Osteoblast (primary cell): Measurements from ENCODE around the gene HCAR1. TPM values are rescaled to one million over a fixed set of nuclear protein-coding genes. Genes with fewer than 3 reads are reported as not detected.
"Not testable (repeated sequence)": the region's sequence is repeated elsewhere in the genome, so short reads cannot be mapped to it uniquely, and the experiment has no call there.

Source experiments
- DNase-seq: peaks from one replicate; pipeline ENCODE4 v3.0.0; 2011; ENCODE audit warnings: low spot score, mixed read lengths; ENCODE audit not compliant: insufficient read length; ENCODE audit errors: missing footprints
- H2AFZ ChIP-seq: 2 replicates; pipeline ENCODE4 v1.6.0; 2011; ENCODE audit warnings: mild to moderate bottlenecking, low read length
- H3K27ac ChIP-seq: 2 replicates; pipeline ENCODE4 v1.5.1; 2011; ENCODE audit warnings: mild to moderate bottlenecking, low read depth, low read length, moderate library complexity
- H3K27me3 ChIP-seq: 2 replicates; pipeline ENCODE4 v1.6.0; 2012; ENCODE audit warnings: mild to moderate bottlenecking, control low read depth, inconsistent platforms, low read length, moderate library complexity; ENCODE audit not compliant: insufficient read depth
- H3K36me3 ChIP-seq: 2 replicates; pipeline ENCODE4 v1.5.1; 2011; ENCODE audit warnings: mild to moderate bottlenecking, low read length, control low read depth, moderate library complexity; ENCODE audit not compliant: insufficient read depth
- H3K4me1 ChIP-seq: 2 replicates; pipeline ENCODE4 v1.5.1; 2011; ENCODE audit warnings: mild to moderate bottlenecking, low read length, control low read depth, moderate library complexity; ENCODE audit not compliant: insufficient read depth
- H3K4me2 ChIP-seq: 2 replicates; pipeline ENCODE4 v1.6.0; 2011; ENCODE audit warnings: mild to moderate bottlenecking, low read length; ENCODE audit not compliant: insufficient read depth
- H3K4me3 ChIP-seq: fragments of 200-600 bp; sonication (generic); 3 replicates; pipeline ENCODE4 v1.5.1; 2012; ENCODE audit warnings: mild to moderate bottlenecking, low read length, inconsistent platforms; ENCODE audit not compliant: insufficient read depth
- H3K79me2 ChIP-seq: 2 replicates; pipeline ENCODE4 v1.6.0; 2012; ENCODE audit warnings: mild to moderate bottlenecking, low read length, control low read depth, inconsistent platforms; ENCODE audit not compliant: insufficient read depth
- H3K9me3 ChIP-seq: 2 replicates; pipeline ENCODE4 v1.5.1; 2011; ENCODE audit warnings: low read depth, low read length, control low read depth
- H4K20me1 ChIP-seq: 2 replicates; pipeline ENCODE4 v1.6.0; 2012; ENCODE audit warnings: mild to moderate bottlenecking, low read length, control low read depth; ENCODE audit not compliant: insufficient read depth
- small RNA-seq: library from RNA; depleted of rRNA; stranded (forward); fragments of <200 nt; gene quantifications from one replicate; pipeline ENCODE3, GENCODE V24; 2012
- total RNA-seq: library from RNA; depleted of rRNA; stranded (reverse); fragments of >200 nt; gene quantifications from 2 replicates; pipeline ENCODE4 v1.2.3, GENCODE V29; 2012
- TF ChIP-seq, protein P1 (sequence below): IDR thresholded peaks from 2 replicates; pipeline ENCODE4 v1.5.1; 2011; ENCODE audit warnings: mild to moderate bottlenecking, low read depth, low read length, moderate library complexity; ENCODE audit errors: extremely low read depth

HCAR1 gene
- total RNA-seq, 1 donor, result 1.1 TPM

DNA sequence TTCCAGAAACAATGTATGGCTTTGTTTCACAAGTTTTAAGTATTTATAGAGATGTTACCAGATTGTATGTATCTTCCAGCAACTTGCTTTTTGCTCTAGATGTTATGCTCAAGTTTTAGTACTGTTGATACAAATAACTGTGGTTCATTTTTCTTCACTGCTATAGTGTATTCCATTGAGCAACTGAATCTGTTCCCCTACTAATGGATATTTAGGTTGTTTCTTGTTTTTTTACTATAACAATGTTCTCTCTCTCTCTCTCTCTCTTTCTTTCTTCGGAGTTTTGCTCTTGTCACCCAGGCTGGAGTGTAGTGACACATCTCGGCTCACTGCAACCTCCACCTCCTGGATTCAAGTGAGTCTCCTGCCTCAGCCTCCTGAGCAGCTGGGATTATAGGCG, 44.1 kb downstream of the HCAR1 start:
- no peaks in the 10 kb centered on the region for H4K20me1 ChIP-seq
- no peak overlapping the region for H3K27ac ChIP-seq
- H3K4me3 ChIP-seq, result no peak overlapping the region
- no peak overlapping the region for H2AFZ ChIP-seq
- no peaks in the 10 kb centered on the region for H3K79me2 ChIP-seq
- DNase-seq, result no peak
- peaks cover 2% of the 10 kb centered on the region for H3K4me1 ChIP-seq
- no peaks in the 10 kb centered on the region for H3K9me3 ChIP-seq
- H3K27me3 ChIP-seq, result no peaks in the 10 kb centered on the region
- TF ChIP-seq, protein P1, sequence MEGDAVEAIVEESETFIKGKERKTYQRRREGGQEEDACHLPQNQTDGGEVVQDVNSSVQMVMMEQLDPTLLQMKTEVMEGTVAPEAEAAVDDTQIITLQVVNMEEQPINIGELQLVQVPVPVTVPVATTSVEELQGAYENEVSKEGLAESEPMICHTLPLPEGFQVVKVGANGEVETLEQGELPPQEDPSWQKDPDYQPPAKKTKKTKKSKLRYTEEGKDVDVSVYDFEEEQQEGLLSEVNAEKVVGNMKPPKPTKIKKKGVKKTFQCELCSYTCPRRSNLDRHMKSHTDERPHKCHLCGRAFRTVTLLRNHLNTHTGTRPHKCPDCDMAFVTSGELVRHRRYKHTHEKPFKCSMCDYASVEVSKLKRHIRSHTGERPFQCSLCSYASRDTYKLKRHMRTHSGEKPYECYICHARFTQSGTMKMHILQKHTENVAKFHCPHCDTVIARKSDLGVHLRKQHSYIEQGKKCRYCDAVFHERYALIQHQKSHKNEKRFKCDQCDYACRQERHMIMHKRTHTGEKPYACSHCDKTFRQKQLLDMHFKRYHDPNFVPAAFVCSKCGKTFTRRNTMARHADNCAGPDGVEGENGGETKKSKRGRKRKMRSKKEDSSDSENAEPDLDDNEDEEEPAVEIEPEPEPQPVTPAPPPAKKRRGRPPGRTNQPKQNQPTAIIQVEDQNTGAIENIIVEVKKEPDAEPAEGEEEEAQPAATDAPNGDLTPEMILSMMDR, result no peak
- no peak overlapping the region for H3K4me2 ChIP-seq
- no peaks in the 10 kb centered on the region for H3K36me3 ChIP-seq

DNA sequence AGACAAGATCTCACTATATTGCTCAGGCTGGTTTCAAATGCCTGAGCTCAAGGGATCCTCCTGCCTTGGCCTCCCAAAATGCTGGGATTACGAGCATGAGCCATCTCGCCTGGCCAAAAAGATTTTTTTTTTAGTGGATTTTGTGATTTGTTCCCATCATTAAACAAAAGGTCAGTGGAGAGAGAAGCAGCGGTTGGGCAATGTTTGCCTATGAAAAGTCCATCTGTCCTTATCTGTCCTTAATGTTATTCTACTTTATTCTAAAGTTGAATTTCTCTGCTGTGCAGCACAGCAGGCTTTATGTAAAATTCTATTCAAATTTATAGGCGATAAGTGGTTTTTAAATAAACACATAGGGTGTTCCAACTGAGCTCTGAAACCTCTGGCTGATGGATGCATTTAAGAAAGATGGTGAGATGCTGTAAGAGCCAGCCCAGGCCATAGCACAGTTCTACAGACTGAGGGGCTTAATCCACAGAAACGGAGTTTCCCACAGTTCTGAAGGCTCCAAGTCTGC, 46.3 kb downstream of the HCAR1 start:
- H3K27ac ChIP-seq, result no peak overlapping the region
- H3K9me3 ChIP-seq, result no peaks in the 10 kb centered on the region
- H3K79me2 ChIP-seq, result no peaks in the 10 kb centered on the region
- no peak for DNase-seq
- no peak overlapping the region for H3K4me2 ChIP-seq
- H2AFZ ChIP-seq, result no peak overlapping the region
- H3K4me1 ChIP-seq, result peaks cover 10% of the 10 kb centered on the region
- TF ChIP-seq, protein P1, result no peak
- H4K20me1 ChIP-seq, result no peaks in the 10 kb centered on the region
- no peaks in the 10 kb centered on the region for H3K36me3 ChIP-seq
- H3K27me3 ChIP-seq, result no peaks in the 10 kb centered on the region
- H3K4me3 ChIP-seq, result no peak overlapping the region

DNA sequence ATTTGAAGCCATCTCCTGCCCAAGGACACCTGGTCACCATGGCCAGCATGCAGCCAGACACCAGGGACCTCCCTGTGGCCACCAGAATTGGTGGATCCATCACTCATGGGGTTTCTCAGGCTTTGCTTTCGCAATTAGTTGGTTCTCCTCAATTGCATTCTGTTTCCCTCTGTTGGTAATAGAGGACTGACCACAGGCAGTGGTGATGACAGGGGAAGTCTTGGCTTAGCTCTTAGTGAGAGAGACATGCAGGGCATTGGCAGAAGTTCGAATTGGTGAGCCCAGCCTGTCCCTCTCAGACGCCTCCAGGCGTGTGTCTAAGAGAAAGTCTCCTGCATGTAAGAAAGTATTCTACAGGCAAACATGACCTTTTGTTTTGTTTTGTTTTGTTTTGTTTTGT, 48.8 kb downstream of the HCAR1 start:
- Histone ChIP-seq H2AFZ (peak overlapping the region; percentile 11), H3K4me2 (peak overlapping the region; percentile 14), H4K20me1 (no peaks in the 10 kb centered on the region), H3K36me3 (no peaks in the 10 kb centered on the region), H3K79me2 (no peaks in the 10 kb centered on the region), H3K27ac (no peak overlapping the region), H3K9me3 (no peaks in the 10 kb centered on the region), H3K27me3 (no peaks in the 10 kb centered on the region), H3K4me1 (peaks cover 20% of the 10 kb centered on the region), H3K4me3 (no peak overlapping the region)
- no peak for DNase-seq
- TF ChIP-seq, protein P1, result no peak

DNA sequence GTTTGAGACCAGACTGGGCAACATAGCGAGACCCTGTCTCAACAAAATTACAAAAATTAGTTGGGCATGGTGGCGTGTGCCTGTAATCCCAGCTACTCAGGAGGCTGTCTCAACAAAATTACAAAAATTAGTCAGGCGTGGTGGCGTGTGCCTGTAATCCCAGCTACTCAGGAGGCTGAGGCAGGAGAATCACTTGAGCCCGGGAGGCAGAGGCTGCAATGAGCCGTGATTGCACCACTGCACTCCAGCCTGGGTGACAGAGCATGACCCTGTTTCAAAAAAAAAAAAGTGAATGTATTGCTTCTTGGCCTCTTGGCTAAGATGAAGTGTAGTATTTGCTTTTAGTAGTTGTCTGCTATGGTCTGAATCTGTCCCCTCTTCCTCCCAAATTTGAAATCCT, 49.7 kb downstream of the HCAR1 start:
- H3K27me3 ChIP-seq, DNase-seq, H3K79me2 ChIP-seq, H3K4me3 ChIP-seq, H2AFZ ChIP-seq, H4K20me1 ChIP-seq, H3K9me3 ChIP-seq, H3K27ac ChIP-seq, H3K36me3 ChIP-seq, H3K4me2 ChIP-seq: not testable (repeated sequence)
- peaks cover 20% of the 10 kb centered on the region for H3K4me1 ChIP-seq

DNA sequence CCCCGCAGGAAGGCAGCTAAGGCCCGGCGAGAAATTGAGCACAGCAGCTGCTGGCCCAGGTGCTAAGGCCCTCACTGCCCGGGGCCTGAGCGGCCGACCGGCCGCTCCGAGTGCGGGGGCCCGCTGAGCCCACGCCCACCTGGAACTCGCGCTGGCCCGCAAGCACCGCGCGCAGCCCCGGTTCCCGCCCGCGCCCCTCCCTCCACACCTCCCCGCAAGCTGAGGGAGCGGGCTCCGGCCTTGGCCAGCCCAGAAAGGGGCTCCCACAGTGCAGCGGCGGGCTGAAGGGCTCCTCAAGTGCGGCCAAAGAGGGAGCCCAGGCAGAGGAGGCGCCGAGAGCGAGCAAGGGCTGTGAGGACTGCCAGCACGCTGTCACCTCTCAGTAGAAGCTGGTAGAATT, 53.9 kb downstream of the HCAR1 start:
- DNase-seq, H3K79me2 ChIP-seq, H3K27ac ChIP-seq, H3K9me3 ChIP-seq, H3K4me2 ChIP-seq, H3K4me3 ChIP-seq, H3K36me3 ChIP-seq, H4K20me1 ChIP-seq, H2AFZ ChIP-seq, H3K27me3 ChIP-seq: not testable (repeated sequence)
- H3K4me1 ChIP-seq, result peaks cover 23% of the 10 kb centered on the region

Small RNA genes within 50 kb of the gene (small RNA-seq; reads per million reads assigned to genes)
- gene AC026333.2, result not detected
- not detected for gene RF00019

Other genes with a start within 250 kb of the HCAR1 start
- gene ZCCHC8, start 229.9 kb downstream of the HCAR1 start, total RNA-seq, result 18.9 and 22.8 TPM in 2 replicates
- 41.8 and 43.1 TPM in 2 replicates for gene RSRC2, start 203.9 kb downstream of the HCAR1 start, total RNA-seq
- gene KNTC1, start 203.6 kb downstream of the HCAR1 start, total RNA-seq, result 12.3 and 14.7 TPM in 2 replicates
- not detected in 2 replicates for gene HCAR2, start 27.5 kb downstream of the HCAR1 start, total RNA-seq
- gene HCAR3, start 14.0 kb downstream of the HCAR1 start, total RNA-seq, result not detected in 2 replicates
- gene DENR, start 22.0 kb upstream of the HCAR1 start, total RNA-seq, result 37.4 and 44.5 TPM in 2 replicates
- 0.36 and 1.2 TPM in 2 replicates for gene CCDC62, start 43.7 kb upstream of the HCAR1 start, total RNA-seq
- gene HIP1R, start 104.6 kb upstream of the HCAR1 start, total RNA-seq, result 19.4 and 21.0 TPM in 2 replicates
- gene VPS37B, start 165.3 kb upstream of the HCAR1 start, total RNA-seq, result 19.2 and 20.6 TPM in 2 replicates
- gene ABCB9, start 235.6 kb upstream of the HCAR1 start, total RNA-seq, result 11.9 and 13.0 TPM in 2 replicates
- gene OGFOD2, start 244.4 kb upstream of the HCAR1 start, total RNA-seq, result 6.5 and 8.3 TPM in 2 replicates
- 117 and 118 TPM in 2 replicates for gene ARL6IP4, start 249.8 kb upstream of the HCAR1 start, total RNA-seq